GM21717 (cell line): ENCODE data around the gene STK26.
"Not testable (repeated sequence)": the region's sequence is repeated elsewhere in the genome, so short reads cannot be mapped to it uniquely, and the experiment has no call there.

Experiments used
- ATAC-seq: cut with Tn5 transposase; IDR thresholded peaks from one replicate; pipeline ENCODE4 v1.9.1; 2021; ENCODE audit warnings: mild to moderate bottlenecking, moderate library complexity; ENCODE audit not compliant: unreplicated experiment

Gene STK26

GRCh38 chrX:132022967-132023895 is at the start of gene STK26:
STK26 (plus strand) TSS chrX:132023302; CDS start chrX:132023618, 316 bp downstream.
- peak; percentile 78 for ATAC-seq

GRCh38 chrX:131975851-131976250 is 47.3 kb upstream of the STK26 start:
- no peak for ATAC-seq

- ATAC-seq, result no peak
These were observed 45.5 kb upstream of the STK26 start for GRCh38 chrX:131977619-131978018.

- ATAC-seq, result no peak
These were observed 44.0 kb upstream of the STK26 start for GRCh38 chrX:131979116-131979515.

- no peak for ATAC-seq
These were observed 37.5 kb upstream of the STK26 start for GRCh38 chrX:131985526-131986049.

- peak; percentile 99 for ATAC-seq
These were observed 35.9 kb upstream of the STK26 start for GRCh38 chrX:131987252-131987651.

GRCh38 chrX:131988236-131988635 is 34.9 kb upstream of the STK26 start:
- no peak for ATAC-seq

- no peak for ATAC-seq
These were observed 22.0 kb upstream of the STK26 start for GRCh38 chrX:132001127-132001526.

- ATAC-seq, result no peak
These were observed 18.4 kb upstream of the STK26 start for GRCh38 chrX:132004728-132005127.

- no peak for ATAC-seq
These were observed 13.8 kb upstream of the STK26 start for GRCh38 chrX:132009350-132009749.

- not testable (repeated sequence) for ATAC-seq
These were observed 12.9 kb upstream of the STK26 start for GRCh38 chrX:132010213-132010612.

GRCh38 chrX:132015875-132016274 is 7.2 kb upstream of the STK26 start:
- no peak for ATAC-seq

- no peak for ATAC-seq
These were observed 6.3 kb upstream of the STK26 start for GRCh38 chrX:132016628-132017430.

GRCh38 chrX:132017431-132018185 is 5.5 kb upstream of the STK26 start:
- no peak for ATAC-seq

GRCh38 chrX:132022198-132022966 is 720 bp upstream of the STK26 start:
- peak; percentile 26 for ATAC-seq

- ATAC-seq, result peak; percentile 56
These were observed 839 bp downstream of the STK26 start for GRCh38 chrX:132023896-132024386.

GRCh38 chrX:132025041-132025440 is 1.9 kb downstream of the STK26 start:
- ATAC-seq, result no peak

- no peak for ATAC-seq
These were observed 7.2 kb downstream of the STK26 start for GRCh38 chrX:132030264-132030663.

GRCh38 chrX:132031867-132032266 is 8.8 kb downstream of the STK26 start:
- ATAC-seq, result no peak

GRCh38 chrX:132033166-132033565 is 10.1 kb downstream of the STK26 start:
- ATAC-seq, result peak; percentile 63
